ENCODE results near the gene BHLHA15.
A peak's percentile ranks its signal among the peaks of the same experiment; 100 is the strongest.

BHLHA15 gene

DNA sequence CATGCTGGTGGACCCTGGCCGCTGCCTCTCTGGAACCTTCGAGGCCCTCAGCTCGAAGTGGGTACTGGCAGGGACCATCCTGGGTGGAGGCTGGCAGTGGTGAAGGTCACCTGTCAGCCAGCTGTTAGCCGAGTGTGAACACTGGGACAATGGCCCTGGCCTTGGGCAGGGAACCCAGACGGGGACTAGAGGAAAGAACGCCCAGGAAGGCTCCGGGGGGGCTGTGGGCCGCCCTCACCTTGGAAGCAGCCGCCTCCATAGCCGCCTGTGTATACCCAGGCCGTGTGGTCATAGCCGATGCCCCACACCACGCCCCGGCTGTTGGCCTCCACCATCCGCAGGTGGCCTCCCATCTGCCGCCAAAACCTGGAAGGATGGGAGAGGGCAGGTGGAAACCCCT is 17.6 kb downstream of the BHLHA15 start:
- no peak for DNase-seq

DNA sequence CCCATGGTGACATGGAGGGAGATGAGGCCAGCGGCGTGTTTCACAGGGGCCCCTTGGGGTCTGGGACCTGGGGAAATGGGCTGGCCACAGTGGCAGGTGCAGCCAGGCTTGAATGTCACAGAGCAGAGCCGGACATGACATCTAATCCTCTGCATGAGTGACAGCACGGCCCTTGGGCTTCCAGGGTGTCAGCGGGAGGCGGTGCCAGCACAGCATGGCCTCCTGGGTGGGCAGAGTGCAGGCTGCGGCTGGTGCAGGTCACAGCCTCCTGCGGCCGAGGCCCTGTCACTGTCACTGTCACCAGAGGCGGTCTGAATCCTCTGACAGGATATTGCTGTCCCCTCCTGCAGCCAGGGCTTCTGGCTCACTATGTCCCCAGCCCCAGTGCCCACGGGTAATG is 18.2 kb downstream of the BHLHA15 start:
- no peak for DNase-seq

DNA sequence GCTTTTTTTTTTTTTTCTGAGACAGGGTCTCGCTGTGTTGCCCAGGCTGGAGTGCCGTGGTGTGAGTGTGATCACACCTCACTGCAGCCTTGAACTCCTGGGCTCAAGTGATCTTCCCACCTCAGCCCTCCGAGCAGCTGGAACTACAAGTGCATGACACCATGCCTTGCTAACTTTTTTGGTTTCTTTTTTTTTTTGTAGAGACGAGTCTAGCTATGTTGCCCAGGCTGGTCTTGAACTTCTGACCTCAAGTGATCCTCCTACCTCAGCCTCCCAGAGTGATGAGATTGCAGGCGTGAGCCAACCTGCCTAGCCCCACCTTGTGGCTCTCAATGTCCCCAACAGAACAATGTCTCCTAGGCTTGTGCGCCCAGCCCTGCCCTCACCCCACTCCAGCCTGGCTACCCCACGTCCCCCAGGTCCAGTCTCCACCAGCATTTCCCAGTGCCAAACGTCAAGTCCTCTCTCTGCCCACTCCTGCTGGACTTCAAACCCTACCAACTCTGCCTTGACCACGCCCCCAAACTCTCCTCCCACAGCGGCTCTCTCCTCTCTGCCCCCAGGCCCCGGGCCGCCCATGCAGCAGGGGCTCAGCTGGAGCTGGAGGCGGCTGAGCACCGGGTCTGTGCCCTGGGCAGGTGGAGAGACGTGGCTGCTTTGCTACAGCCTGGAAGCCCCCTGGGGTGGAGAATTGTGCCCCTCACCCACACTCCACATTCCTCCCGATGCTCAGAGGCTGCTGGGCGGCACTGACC is 18.9 kb downstream of the BHLHA15 start:
- DNase-seq, result no peak

DNA sequence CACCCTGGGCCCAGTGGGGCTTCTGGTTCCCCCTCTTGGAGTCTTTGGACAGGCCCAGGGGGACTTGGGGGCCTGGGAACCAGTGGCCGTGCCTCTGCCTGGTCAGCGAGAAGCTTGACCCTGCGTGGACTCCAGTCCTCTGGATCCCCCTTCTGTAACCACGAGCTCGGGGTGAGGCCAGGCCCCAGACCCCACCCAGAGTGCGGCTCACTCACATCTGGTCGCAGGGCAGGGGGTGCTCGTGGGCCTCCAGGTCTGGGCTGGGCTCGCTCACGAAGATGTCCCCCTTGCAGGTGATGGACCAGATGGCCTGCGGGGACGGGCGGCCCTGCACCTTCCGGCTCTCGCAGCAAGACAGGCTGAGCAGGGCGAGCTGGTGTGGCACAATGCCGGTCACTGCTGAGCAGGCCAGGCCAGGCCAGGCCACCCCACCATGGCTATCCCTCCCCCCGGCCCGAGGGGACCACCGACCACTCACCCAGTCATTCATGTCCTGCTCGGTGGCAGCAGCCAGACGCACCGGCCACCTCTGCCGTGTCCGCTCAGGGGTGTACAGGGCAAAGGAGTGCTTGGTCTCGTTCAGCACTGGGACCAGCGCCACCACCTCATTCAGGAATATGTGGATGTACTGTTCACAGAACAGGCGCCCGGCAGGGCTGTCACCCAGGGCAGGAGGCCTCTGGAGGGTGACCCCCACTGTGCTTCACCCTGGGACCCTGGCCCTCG is 19.7 kb downstream of the BHLHA15 start:
- DNase-seq, result no peak

DNA sequence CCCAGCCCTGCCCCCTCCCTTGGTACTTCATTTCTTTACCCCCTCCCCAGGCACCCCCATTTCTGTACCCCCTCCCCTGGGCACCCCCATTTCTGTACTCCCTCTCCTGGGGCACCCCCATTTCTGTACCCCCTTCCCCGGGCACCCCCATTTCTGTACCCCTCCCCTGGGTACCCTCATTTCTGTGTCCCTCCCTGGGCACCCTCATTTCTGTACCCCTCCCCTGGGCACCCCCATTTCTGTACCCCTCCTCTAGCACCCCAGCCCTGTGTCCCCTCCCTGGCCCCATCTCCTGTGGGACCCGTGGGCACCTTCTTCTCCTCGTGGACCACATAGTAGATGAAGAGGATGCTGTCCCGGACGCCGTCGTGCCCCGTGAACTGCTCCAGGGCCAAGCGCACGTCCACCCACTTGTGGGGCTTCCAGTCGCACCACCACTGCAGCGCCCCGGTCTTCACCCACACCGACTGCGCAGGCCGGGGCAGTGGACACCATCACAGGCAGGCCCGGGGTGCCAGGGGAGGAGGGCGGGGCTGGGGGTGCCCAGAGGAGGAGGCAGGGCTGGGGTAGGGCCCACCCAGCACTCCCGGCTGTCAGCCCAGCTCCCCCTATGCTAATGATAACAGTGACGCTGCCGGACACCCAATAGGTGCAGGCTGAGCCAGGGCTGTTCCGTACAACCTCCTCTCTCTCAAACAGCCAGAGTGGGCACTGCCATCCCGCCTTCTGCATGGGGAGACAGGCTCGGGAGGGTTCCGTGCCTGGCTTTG is 20.4 kb downstream of the BHLHA15 start:
- DNase-seq, result no peak

DNA sequence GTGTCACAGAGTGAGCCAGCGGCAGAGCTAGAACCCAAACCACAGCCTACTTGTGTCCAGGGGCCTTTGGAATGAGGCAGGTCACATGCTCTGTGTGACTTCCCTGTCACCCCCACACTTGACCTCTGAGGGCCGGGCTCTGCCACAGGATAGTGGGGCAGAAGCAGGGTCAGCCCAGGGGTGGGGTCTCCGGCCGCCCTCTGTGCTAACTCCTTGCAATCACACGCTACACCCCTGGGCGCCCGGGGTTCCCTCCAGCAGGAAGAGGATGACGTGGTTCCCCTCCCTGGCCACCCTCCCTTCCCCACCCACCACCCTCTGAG is 21.0 kb downstream of the BHLHA15 start:
- DNase-seq, result no peak

DNA sequence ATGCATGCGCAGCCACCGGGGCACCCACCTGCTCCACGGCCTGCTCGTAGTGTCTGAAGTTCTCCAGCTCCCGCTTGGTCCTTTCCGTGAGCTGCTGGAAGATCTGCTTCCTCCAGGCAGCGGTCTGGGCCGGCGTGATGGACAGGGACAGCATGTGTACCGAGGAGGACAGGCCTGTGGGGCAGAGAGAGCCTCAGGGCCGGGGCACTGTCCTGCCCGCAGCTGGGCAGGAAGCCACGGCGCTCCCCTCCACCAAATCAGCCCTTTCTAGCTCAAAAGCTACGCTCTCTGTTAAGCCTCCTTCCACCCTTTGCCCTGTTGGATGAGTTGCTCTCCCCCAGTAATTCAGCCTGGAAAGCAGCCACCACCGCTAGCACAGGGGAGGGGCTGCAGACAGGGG is 21.6 kb downstream of the BHLHA15 start:
- no peak for DNase-seq

DNA sequence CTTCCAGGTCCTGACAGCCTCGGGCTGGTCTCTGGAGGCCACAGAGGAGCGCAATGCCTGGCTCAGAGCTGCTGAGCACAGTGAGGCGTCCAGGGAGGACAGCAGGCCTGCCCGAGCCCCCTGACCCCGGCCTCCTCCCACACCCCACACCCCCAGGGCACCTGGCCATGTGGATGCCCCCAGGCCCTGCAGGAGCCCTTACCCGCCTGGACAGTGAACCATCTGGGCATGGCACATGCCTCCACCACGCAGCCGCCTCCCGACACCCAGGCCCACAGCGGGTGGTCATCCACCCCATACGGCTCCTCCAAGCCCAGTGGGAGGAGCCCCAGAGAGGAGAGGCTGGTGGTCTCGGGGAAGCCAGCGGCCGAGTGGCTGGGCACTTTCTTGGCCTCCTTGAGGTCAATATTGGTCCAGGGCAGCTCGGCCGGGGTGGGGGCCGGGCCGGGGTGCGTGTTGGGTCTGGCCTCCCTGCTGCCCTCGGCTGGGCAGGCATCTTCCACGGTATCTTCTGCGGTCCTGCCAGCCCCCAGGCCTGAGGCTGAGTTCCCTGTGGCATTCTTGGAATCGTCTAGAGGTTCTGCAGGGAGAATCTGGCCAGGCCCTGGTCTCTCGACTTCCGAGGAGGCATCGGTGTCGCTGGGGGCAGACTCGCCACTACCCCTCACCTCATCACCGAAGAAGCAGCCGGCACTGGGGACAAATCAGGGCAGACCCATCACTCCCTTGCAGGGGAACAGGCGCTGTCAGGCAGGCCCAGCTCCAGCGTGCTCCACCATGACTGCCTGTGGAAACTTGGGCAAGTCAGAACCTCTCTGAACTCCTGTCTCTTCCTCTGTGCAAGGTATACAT is 22.2 kb downstream of the BHLHA15 start:
- no peak for DNase-seq

DNA sequence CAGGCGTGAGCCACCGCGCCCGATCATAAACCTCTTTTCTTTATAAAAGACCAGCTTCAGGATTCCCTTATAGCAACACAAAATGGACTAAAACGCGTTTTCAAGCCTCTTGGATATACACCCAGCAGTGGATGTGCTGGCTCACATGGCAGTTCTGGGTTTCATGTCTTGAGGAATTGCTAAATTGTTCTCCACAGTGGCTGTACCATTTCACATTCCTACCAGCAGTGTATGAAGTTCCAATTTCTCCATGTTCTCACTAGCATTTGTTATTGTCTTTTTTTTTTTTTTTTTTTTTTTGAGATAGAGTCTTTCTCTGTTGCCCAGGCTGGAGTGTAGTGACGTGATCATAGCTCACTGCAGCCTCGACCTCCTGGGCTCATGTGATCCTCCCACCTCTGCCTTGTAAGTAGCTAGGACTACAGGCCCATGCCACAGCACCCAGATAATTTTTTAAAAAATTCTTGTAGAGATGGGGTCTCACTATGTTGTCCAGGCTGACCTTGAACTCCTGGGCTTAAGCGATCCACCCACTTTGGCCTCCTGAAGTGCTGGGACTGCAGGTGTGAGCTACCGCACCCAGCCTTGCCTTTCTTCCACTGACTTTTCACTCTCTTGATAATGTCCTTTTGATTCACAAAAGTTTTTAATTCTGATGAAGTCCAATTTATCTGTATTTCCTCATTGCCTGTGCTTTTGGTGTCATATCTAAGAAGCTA is 23.3 kb downstream of the BHLHA15 start:
- DNase-seq, result no peak

DNA sequence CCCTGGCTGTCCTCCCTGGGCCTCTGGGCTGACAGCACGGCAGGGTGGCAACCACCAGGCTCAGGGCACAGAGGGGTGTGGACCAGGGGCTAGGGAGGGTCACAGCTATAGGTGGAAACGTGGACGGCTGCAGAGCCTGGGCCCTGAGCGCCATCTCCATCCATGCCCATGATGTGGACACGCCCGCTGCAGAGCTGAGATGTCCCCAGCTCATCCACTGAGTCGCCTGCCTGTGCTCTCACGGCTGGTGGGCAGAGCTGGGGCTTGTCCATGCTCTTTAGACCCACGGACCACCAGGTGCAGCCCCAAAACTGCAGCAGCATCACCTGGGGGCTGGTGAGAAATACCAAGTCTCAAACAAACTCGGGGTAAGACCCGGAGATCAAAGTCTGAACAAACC is 24.7 kb downstream of the BHLHA15 start:
- no peak for DNase-seq

DNA sequence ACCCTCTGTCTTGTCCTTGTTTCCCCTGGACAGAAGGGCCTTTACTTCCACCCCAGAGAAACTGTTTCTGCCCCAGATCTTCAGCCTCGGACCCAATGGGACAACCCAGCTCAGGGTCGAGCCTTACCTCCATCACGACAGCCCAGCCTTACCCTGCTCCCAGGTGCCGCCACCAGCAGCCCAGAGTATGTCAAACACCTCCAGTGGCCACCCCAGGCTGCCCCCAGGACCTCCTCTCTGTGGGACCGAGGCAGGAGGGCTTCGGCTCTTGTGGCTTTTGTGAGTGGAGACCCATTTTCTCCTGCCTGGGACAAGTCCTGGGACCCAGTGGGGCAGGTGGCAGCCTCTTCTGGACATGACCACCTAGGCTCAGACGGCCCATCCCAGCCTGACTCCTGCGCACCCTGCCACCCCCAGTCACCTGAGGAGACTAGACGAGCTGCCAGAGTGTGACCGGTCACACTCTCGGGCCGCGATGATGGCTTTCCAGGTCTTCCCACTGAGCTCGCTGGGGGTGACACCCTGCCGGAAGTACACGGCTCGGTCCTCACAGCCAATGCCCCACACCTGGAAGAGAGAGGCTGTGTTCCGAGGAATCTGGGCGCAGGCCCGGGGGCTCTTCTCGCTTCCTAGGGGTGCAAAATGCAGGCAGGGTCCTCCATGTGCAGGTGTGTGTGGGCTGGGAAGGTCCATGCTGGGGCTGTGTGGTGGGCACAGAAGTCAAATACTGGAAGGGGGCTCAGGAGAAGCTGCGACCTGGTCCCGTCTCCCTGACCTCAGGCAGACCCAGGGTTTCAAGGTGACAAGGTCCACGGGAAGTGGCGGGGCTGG is 25.3 kb downstream of the BHLHA15 start:
- DNase-seq, result no peak

DNA sequence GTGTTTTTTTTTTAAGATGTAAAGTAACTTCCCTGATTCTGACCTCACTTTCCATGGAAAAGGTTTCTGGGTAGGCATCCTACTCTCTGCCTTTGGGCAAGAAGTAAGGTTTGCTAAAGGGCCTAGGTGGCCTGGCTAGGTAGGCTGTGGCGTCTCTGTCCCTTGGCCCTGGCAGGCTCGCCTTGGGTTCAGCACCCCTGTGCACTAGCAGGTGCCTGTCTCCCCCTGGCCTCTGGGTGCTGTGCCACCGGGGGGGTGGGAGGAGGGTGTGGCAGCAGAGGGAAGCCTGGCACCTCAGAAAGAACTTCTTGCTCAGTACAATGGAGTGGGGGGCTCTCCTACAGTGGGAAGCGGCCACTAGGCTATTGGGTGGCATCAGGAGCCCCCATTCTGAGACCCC is 26.8 kb downstream of the BHLHA15 start:
- no peak for DNase-seq

DNA sequence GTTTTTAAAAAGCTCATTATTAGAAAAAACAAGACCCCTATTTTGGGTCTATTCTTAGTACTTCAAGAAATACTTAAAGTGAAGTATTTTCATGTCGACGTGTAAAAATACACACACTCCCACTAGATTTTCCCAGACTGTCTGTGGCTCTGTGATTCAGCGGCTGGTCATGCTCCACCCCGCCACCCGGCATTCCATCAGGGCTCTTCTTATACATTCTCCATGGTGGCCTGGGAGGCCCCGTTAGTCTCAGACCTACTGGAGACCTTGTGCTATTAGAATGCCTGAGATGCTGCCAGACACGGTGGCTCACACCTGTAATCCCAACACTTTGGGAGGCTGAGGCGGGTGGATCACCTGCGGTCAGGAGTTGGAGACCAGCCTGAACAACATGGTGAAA is 27.7 kb downstream of the BHLHA15 start:
- DNase-seq, result no peak

DNA sequence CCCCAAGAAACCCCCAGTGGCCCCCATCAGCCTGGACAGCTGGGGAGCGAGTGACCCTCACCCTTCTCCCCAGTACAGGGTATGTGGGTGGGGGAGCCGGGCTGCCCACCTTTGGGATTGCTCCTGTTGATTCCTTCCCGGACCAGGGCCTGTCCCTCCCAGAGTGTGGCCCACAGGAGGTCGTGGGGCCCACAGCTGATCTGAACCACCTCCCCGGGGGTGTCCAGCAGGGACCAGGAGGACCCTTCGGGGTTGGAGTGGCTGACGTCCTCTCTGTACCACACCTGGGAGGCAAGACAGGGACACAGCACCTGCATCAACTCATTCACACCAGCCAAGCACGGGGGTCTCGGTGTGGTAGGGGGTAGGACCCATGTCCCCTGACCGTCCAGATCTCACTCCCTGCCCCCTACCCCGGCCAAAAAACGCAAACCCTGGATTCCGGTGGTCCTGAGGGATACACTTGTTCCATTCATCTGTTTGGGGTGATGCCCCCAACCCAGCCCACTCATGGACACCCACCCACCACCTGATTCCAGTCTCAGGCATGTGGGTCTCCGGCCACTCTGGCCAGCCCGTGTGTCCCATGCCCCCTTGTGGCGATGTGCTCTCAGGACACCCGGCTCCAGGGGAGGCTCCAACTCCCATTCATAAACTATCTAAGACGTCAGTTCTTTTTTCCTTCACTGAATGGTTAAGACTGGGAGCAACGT is 29.9 kb downstream of the BHLHA15 start:
- no peak for DNase-seq

DNA sequence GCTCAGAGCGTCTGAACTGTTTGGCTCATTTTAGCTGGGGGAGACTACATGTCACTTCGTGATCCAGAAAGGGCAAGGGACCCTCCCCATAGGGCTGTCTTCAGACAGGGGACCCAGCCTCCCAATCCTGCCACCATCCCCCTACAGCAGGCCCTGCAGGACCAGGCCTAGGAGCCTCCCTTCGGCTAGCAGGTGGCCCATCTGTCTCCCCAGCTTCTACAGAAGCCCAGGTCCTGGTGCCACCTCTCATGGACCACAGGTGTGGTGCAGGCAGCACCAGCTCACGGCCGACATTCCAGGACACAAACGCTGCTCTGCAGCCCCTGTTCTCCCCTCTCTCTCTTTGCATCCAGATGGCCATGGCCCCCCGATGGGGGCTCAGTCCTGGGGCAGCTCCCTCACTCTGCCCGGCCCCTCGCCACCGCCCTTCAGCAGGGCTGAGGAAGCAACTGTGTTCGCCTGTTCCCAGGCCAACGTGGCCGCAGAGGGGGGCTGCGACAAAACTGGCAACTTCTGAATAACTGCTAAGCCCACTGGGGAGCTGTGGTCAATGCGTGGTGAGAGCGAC is 30.5 kb downstream of the BHLHA15 start:
- DNase-seq, result no peak

DNA sequence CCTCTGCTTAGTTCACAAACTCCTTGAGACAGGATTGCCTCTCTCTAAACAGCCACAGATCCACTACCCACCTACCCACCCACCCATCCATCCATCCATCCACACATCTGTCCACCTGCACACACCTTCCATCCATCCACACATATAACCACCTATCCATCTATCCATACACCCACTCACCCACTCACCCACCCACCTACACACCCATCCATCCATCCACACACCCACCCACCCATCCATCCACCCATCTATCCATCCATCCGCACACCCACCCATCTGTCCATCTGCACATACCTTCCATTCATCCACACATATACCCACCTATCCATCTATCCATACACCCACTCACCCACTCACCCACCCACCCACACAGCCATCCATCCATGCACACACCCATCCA is 31.1 kb downstream of the BHLHA15 start:
- no peak for DNase-seq

DNA sequence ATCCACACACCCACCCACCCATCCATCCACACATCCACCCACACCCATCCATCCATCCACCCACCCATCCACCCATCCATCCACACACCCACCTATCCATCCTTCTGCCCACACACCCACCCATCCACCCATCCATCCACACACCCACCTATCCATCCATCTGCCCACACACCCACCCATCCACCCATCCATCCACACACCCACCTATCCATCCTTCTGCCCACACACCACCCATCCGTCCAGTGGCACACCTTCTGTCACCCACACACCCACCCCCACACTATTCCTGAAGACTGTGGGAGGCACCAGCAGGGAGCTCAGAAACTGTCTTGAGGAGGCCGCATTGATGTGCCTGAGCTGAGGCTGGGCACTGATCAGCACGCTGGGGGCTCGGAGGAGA is 31.7 kb downstream of the BHLHA15 start:
- no peak for DNase-seq

DNA sequence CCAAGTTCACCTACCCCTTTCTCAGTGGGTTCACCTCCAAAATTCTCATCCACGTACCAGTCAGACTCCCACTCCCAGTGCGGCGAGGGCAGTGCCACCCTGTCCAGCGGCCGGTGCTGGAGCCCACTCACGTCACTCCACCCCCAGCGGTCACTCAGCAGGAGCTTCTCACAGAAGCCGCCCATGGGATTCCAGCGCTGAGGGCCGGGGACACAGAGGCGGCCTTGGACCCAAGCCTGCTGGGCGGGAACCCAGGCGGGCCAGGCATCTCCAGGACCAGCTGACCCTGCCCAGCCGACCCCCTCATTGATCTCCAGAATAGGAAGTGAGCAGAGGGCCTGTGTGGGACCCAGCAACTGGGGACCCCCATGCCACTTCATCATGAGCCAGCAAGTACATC is 33.6 kb downstream of the BHLHA15 start:
- no peak for DNase-seq

DNA sequence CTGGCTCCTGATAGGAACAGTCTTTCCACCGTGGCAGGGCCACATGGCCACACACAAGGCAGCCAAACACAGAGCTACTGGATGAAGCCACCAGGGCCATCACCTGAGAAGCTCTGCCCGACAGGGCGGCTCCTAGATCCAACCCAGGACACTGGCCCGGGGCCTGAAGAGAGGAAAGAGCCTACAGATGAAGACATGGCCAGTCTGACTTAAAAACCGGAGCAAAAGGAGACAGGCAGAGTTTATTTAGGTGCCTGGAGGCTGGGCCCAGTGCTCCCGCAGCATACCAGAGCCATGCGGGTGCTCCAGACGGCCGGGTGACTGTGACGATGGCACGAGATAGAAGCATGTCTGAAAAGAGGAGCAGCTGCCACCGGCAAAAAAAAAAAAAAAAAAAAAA is 36.9 kb downstream of the BHLHA15 start:
- DNase-seq, result no peak

DNA sequence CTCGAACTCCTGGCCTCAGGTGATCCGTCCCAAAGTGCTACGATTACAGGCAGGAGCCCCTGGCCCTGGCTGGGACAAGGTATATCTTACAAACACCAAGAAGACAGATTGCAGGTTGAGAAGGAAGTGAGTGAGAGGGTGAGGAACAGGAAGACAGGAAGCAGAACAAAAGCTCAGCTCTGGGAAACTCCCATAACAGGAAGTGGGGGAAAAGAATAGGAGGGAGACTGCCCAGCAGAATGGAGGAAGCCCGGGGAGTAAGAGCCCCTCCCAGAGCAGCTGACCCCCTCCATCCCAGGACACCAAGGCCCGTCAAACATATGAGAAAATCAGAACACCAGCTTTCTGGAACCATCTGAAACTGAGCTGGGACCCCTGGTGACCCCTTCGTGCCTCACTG is 37.9 kb downstream of the BHLHA15 start:
- no peak for DNase-seq

DNA sequence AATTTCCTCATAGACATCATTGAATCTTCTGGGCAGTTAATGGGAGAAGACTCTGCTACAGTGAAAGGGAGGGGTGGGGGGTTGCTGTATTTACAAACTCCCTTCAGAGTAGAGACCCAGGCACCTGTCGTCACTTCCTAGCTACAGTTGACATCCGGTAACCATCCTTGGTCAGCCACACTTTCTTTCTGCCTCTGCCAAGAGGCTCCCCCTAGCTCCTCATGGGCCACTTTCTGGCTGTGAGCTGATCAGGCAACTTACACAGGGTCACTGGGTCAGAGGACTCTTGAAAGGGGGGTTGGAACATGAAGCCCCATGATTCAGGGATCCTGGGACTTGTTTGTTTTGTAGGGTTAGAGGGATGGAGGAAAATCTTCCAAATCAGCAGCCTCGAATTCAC is 39.5 kb downstream of the BHLHA15 start:
- peak; percentile 27 for DNase-seq

Data from activated naive CD4-positive, alpha-beta T cell treated with anti-CD3 and anti-CD28 coated beads, Interleukin-2, amount 50 U/mL, for 16 hours (primary cell).